Memory B cell (primary cell): ENCODE results near the gene ANKRD40.

Source experiments
- ATAC-seq: fragments of 150-1000 bp; cut with Tn5 transposase; 2 replicates; pipeline ENCODE4 v1.10.0; 2021; ENCODE audit warnings: low read depth, mild to moderate bottlenecking, moderate library complexity
- DNase-seq, 2 donors: peaks; one replicate each; pipeline ENCODE4 v3.0.0; 2022; ENCODE audit warnings: low spot score in 2 of 2
- H3K27ac Mint-ChIP-seq: one replicate; pipeline ENCODE4 v1.8.0; 2022; ENCODE audit warnings: mild to moderate bottlenecking, moderate library complexity, mixed read lengths
- H3K27me3 Mint-ChIP-seq: one replicate; pipeline ENCODE4 v1.8.0; 2022; ENCODE audit warnings: mixed read lengths
- H3K36me3 Mint-ChIP-seq: one replicate; pipeline ENCODE4 v1.8.0; 2022; ENCODE audit warnings: mild to moderate bottlenecking, mixed read lengths
- H3K4me1 Mint-ChIP-seq: one replicate; pipeline ENCODE4 v1.8.0; 2022; ENCODE audit warnings: mixed read lengths
- H3K4me3 Mint-ChIP-seq: one replicate; pipeline ENCODE4 v1.8.0; 2022; ENCODE audit warnings: mild to moderate bottlenecking, moderate library complexity, mixed read lengths
- H3K9me3 Mint-ChIP-seq: one replicate; pipeline ENCODE4 v1.8.0; 2022; ENCODE audit warnings: mixed read lengths

Gene ANKRD40

DNA sequence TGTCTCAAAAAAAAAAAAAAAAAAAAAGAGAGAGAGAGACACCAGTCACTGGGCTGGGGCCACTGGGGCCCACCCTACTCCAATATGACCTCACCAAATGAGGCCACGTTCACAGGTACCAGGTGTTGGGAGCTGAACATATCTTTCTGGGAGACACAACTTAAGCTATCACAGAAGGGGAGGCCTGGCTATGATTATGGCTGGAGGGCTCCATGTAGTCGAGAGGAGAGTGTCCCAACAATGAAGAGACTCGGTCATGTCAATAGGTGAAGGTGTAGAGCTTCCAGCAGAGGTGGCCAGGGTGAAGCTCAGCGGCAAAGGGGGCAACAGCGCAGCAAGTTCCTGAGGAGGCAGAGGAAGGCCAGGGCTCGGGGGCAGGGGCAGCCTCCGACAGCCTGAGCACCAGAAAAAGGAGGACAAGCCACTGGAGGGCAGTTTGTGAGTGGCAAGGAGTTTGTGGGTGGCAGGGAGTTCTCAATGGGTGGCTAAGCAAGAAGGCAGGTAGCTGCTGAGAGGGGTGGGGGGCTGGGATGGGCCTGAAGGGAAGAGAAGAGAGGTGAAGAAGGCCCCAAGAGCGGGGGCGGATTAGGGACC, 45.0 kb downstream of the ANKRD40 start:
- Mint-ChIP-seq H3K4me3 (no peak overlapping the region), H3K4me1 (no peaks in the 10 kb centered on the region), H3K9me3 (no peaks in the 10 kb centered on the region), H3K36me3 (no peaks in the 10 kb centered on the region), H3K27ac (no peak overlapping the region), H3K27me3 (peaks cover 21% of the 10 kb centered on the region)
- no peak for ATAC-seq
- DNase-seq: no peak

DNA sequence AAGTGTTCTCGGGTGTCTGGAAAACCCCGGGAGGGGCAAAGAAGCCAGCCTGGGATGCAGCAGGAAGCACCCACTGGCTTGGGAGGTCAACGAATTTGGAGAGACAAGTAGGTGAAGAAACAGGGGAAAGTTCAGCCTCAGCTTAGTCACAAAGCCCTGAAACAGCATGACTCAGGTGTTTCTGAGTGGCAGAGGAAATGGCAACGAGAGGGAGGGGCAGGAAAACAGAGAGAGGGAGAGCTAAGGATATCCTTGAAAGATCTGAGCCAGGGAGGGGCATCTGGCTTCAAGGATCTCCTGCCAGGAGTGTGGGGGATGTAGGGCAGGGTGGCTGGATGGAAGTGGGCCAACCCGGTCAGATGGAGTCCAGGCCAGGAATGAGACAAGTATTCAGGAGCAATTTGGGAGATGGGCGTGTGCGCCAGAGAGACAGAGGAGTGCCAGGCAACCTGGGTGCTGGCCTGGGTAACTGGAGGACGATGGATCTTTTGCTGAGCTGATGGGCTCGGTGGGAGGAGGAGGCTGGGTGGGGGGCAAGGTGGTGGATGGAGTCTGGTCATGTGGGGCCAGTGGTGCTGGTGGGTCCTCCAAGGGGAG, 45.8 kb downstream of the ANKRD40 start:
- Mint-ChIP-seq H3K27me3 (peaks cover 23% of the 10 kb centered on the region), H3K27ac (no peak overlapping the region), H3K4me1 (no peaks in the 10 kb centered on the region), H3K4me3 (no peak overlapping the region), H3K9me3 (no peaks in the 10 kb centered on the region), H3K36me3 (no peaks in the 10 kb centered on the region)
- ATAC-seq: no peak
- DNase-seq: no peak

DNA sequence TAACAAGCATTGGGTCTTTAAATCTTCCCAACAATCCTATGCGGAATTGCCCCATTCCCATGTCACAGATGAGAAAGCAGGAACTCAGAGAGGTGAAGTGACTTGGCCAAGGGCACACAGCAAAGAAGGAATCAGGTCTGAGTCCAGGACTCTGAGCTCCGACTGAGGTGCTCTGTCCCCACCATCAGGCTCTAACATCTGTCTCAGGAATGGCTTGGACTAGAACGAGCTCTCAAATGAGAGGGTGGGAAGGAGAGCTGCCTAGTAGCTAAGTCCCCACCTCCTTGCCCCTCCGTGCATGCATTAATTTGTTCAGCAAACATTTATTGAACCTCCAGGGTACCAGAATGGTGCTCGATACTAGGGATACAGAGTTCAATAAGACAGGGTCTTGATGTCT, 46.4 kb downstream of the ANKRD40 start:
- no peak overlapping the region for H3K4me3 Mint-ChIP-seq

DNA sequence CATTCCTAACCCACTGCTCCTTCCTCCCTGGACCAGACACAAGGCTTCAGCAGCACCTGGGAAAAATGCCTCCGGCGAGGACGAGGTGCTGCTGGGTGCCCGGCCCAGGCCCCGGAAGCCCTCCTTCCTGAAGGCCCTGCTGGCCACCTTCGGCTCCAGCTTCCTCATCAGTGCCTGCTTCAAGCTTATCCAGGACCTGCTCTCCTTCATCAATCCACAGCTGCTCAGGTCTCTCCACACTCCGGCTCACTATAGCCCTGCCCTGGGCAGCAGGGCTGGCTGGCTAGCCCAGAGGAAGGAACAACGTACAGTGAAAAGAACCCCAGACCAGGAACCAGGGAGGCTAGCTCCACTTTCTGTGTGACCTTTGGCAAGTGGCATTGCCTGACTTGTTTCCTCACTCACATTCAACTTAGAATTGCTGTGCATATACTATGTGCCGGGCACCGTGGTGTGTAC, 46.8 kb downstream of the ANKRD40 start:
- ATAC-seq (no peak), DNase-seq (no peak)
- H3K27ac Mint-ChIP-seq: no peak overlapping the region
- peaks cover 21% of the 10 kb centered on the region for H3K27me3 Mint-ChIP-seq
- no peak overlapping the region for H3K4me3 Mint-ChIP-seq
- H3K4me1 Mint-ChIP-seq: no peaks in the 10 kb centered on the region
- no peaks in the 10 kb centered on the region for H3K9me3 Mint-ChIP-seq
- H3K36me3 Mint-ChIP-seq: no peaks in the 10 kb centered on the region

More for the DNA sequence above, 46.4 kb downstream of the ANKRD40 start:
- ATAC-seq (no peak), DNase-seq (no peak)
- Mint-ChIP-seq H3K36me3 (no peaks in the 10 kb centered on the region), H3K27ac (no peak overlapping the region), H3K9me3 (no peaks in the 10 kb centered on the region), H3K27me3 (peaks cover 21% of the 10 kb centered on the region), H3K4me1 (no peaks in the 10 kb centered on the region)

DNA sequence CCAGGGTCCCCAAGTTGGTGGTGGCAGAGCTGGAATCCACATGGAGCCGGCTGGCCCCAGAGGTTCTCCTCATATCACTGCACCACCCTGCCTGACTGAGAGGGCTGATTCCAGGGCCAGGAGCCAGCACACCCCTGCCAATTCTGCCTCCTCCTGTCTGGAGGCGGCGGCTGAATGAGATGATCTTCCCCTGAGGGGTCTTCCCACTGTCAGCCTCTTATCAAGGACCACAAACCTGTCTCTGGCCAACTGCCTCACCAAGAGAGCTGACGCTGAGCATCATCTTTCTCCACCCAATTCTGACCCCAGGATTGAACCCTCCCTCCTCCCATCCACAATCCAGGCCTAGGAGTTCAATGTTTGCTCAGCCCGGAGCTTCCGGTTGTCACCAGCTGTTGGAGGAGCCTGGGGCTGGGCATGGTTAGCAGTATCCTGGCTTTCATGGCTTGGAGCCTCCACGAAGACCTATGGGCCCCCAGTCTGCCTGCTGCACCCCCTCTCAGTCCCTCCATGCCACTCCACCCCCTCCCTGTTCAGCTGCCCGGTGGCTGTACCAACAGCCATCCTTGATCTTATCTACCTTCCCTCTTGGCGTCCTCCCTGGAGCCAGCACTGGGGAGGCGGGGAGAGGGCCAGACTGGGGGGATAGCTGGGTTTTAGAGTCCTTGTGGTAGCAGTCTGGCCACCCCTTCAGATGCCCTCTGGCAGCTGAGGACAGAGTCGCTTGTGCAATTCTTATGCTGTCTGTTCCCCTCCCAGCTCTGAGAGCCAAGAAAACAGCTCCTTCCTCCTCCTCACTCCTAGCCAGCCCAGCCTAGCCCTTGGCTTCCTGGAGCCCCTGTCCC, 47.5 kb downstream of the ANKRD40 start:
- no peak for DNase-seq
- no peak for ATAC-seq
- H3K36me3 Mint-ChIP-seq: no peaks in the 10 kb centered on the region
- H3K9me3 Mint-ChIP-seq: no peaks in the 10 kb centered on the region
- H3K27ac Mint-ChIP-seq: no peak overlapping the region
- H3K4me1 Mint-ChIP-seq: no peaks in the 10 kb centered on the region
- H3K4me3 Mint-ChIP-seq: no peak overlapping the region
- peaks cover 21% of the 10 kb centered on the region for H3K27me3 Mint-ChIP-seq

DNA sequence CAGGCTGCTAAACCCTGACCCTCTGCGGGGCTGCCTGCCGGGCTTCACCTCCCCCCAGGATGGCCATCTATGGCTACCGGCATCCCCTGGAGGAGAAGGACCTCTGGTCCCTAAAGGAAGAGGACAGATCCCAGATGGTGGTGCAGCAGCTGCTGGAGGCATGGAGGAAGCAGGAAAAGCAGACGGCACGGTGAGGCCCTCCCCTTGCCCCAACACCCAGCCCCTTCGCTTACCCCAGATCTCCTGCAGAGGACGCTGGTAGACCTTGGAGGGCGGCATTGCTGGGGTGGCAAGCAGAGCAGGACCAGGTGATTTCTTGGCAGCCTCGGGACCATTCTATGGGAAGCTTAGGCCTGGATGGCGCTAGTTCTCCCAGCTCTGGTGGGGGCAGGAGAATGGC, 48.5 kb downstream of the ANKRD40 start:
- H3K4me1 Mint-ChIP-seq: no peaks in the 10 kb centered on the region
- H3K4me3 Mint-ChIP-seq: no peak overlapping the region
- H3K9me3 Mint-ChIP-seq: no peaks in the 10 kb centered on the region
- H3K27ac Mint-ChIP-seq: no peak overlapping the region
- peaks cover 24% of the 10 kb centered on the region for H3K27me3 Mint-ChIP-seq
- ATAC-seq (no peak), DNase-seq (no peak)
- no peaks in the 10 kb centered on the region for H3K36me3 Mint-ChIP-seq

DNA sequence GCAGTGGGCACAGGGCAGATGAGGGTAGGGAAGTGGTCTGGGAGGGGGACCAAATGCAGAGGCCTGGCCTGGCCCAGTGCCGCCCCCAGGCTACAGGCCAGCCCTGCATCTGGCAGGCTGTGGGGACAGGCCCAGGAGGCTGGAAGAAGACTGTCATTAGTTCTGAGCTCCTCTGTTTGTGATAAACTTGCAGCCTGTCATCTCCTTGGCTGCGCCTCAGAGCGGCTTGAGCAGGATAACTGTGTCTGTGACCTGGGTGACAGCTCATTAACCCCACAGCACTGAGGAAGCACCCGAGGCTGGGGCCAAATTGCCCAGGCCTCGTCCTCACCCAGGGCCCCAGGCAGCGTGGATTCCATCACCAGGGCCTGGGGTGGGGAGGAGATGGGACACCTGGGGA, 49.1 kb downstream of the ANKRD40 start:
- no peak for DNase-seq
- no peak overlapping the region for H3K27ac Mint-ChIP-seq
- peaks cover 24% of the 10 kb centered on the region for H3K27me3 Mint-ChIP-seq
- no peak for ATAC-seq
- no peak overlapping the region for H3K4me3 Mint-ChIP-seq
- no peaks in the 10 kb centered on the region for H3K4me1 Mint-ChIP-seq
- H3K36me3 Mint-ChIP-seq: no peaks in the 10 kb centered on the region
- no peaks in the 10 kb centered on the region for H3K9me3 Mint-ChIP-seq

DNA sequence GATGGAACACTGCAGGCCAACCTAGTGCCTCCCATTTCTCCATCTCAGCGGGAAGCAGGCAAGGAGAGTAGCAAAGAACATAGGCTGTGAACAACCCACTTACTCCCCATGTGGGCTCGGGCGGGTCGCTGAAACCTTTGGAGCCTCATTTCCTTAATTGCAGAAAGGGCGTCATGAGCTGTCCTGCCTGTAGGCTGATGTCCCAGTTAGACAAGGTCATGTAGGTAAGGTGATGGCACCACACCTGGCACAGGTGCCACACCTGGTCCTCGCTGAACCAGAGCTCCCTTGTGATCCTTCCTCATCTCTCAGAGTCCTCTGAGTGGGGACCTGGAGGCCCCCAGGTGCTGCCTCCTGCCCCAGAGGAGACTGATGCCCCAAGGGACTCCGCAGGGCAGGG, 50.1 kb downstream of the ANKRD40 start:
- ATAC-seq: no peak
- Mint-ChIP-seq H3K4me1 (no peaks in the 10 kb centered on the region), H3K27ac (no peak overlapping the region), H3K27me3 (peaks cover 18% of the 10 kb centered on the region), H3K36me3 (no peaks in the 10 kb centered on the region), H3K9me3 (no peaks in the 10 kb centered on the region), H3K4me3 (no peak overlapping the region)
- no peak for DNase-seq

DNA sequence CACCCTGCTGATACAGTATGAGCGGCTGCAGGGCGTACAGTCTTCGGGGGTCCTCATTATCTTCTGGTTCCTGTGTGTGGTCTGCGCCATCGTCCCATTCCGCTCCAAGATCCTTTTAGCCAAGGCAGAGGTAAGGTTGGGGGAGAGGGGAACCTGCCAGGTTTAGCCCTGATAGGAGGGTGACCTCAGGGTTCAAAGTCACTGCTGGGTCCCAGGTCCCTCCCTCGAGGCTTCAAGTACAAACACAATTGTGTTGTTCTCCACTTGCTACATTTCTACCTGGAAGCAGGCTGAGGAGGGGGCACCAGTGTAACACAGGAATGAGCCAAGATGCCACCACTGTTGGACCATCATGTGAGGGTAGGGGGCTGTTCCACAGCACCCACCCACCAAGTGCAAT, 50.7 kb downstream of the ANKRD40 start:
- no peaks in the 10 kb centered on the region for H3K4me1 Mint-ChIP-seq
- no peak overlapping the region for H3K4me3 Mint-ChIP-seq
- H3K36me3 Mint-ChIP-seq: no peaks in the 10 kb centered on the region
- peaks cover 18% of the 10 kb centered on the region for H3K27me3 Mint-ChIP-seq
- DNase-seq (no peak), ATAC-seq (no peak)
- H3K27ac Mint-ChIP-seq: no peak overlapping the region
- no peaks in the 10 kb centered on the region for H3K9me3 Mint-ChIP-seq

DNA sequence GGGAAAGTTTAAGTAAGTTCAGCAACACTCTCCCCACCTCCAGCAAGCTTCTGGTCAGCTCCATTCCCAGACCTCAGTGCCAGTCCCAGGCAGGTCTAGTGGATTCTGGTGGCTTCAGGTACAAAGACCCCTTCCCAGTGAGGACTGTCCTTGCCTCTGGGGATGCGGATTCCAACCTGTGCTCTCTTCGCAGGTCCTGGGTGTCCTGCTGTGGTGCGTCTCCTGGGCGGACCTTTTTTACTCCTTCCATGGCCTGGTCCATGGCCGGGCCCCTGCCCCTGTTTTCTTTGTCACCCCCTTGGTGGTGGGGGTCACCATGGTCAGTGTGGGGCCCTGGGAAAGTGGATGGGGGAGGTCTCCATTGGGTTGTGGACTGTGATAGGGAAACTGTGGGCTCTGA, 51.2 kb downstream of the ANKRD40 start:
- DNase-seq: no peak
- Mint-ChIP-seq H3K4me3 (no peak overlapping the region), H3K27me3 (peaks cover 13% of the 10 kb centered on the region), H3K27ac (no peak overlapping the region), H3K9me3 (no peaks in the 10 kb centered on the region), H3K36me3 (no peaks in the 10 kb centered on the region), H3K4me1 (no peaks in the 10 kb centered on the region)
- no peak for ATAC-seq

DNA sequence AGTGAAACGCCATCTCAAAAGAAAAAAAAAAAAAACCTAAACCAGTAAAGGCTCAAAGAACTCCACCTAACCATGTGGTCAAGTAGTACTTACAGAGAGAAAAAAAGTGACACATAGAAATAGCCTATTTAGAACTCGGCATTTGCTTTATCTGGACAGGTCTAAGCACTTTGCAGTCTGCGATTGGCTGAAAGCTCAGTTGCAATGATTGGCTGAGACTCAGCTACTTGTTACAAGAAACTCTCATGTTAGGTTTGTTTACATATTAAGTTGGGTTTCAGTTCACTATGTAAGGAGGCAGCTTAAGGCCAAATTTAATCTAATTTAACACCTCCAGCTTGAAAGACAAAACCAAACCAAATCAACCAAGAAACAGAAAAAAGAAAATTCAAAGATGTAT, 54.0 kb downstream of the ANKRD40 start:
- peaks cover 13% of the 10 kb centered on the region for H3K27me3 Mint-ChIP-seq
- H3K4me3 Mint-ChIP-seq: no peak overlapping the region
- H3K4me1 Mint-ChIP-seq: no peaks in the 10 kb centered on the region
- no peaks in the 10 kb centered on the region for H3K36me3 Mint-ChIP-seq
- ATAC-seq (no peak), DNase-seq (no peak)
- no peak overlapping the region for H3K27ac Mint-ChIP-seq
- H3K9me3 Mint-ChIP-seq: peaks cover 2% of the 10 kb centered on the region

DNA sequence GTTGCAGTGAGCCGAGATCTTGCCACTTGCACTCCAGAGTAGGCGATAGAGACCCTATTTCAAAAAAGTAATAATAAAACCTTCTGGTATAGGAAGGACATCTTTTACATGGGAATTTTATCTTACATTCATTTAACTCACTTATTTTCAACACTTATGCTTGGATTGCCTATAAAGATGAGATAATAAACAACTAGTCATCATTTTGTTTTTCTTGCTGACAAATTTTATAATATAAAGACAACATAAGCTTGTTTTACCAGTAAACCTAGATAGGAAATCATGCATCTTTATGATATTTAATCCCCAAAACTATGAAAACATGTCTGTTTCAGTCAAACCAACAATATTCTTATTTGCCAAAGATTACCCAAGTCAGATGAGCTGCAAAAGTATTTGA, 56.1 kb downstream of the ANKRD40 start:
- Mint-ChIP-seq H3K36me3 (no peaks in the 10 kb centered on the region), H3K27ac (no peak overlapping the region), H3K9me3 (peaks cover 2% of the 10 kb centered on the region), H3K4me3 (no peak overlapping the region), H3K4me1 (no peaks in the 10 kb centered on the region), H3K27me3 (peaks cover 11% of the 10 kb centered on the region)
- DNase-seq (no peak), ATAC-seq (no peak)

DNA sequence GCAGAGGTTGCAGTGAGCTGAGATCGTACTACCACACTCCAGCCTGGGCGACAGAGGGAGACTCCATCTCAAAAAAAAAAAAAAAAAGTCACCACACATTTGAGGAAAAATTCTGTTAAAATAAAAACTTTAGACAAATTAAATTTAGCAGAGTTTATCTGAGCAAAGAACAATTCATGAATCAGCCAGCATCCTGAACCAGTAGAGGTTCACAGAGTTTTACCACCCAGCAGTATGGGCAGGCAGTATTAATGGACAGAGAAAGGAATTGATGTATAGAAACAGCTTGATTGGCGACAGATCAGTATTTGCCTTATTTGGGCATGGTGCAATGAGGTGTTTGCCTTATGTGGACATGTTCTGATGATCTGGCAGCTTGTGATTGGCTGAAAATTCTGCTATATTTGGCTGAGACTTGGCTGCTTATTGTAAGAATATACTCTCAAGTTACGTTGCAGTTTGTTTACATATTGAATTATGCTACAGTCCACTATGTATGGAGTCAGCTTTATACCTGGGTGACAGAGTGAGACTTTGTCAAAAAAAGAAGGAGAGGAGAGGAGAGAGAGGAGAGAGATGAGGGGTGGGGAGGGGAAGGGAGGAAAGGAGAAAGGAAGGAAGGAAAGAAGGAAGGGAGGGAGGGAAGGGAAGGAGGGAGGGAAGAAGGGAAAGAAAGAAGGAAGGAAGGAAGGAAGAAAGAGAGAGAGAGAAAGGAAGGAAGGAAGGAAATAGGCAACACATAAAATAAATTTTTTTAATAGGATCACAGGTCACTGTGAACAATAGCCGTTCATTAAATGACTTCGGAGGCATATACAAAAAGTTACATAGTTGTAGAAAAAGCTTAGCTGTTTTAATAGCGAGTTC, 58.4 kb downstream of the ANKRD40 start:
- Mint-ChIP-seq H3K4me1 (no peaks in the 10 kb centered on the region), H3K9me3 (peaks cover 2% of the 10 kb centered on the region), H3K36me3 (no peaks in the 10 kb centered on the region), H3K27me3 (peaks cover 16% of the 10 kb centered on the region), H3K4me3 (no peak overlapping the region), H3K27ac (no peak overlapping the region)
- no peak for ATAC-seq
- DNase-seq: no peak

DNA sequence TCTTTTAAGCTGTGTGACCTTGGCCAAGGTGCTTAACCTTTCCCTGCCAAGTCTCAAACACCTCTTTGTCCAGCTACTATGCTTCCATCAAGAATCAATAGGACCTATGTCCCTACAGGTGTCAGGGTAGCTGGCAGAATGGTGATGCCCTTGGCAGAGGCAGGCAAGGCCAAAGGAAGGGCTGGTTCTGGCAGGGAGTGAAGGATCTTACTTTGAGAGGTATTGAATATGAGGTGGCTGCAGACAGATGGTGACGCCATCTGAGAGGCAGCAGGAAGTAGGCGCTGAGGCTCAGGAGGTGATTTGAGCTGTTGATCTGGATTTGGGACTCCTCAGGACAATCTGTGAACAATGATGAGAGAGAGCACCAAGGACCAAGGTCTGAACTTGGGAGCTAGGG, 60.5 kb downstream of the ANKRD40 start:
- H3K27ac Mint-ChIP-seq: no peak overlapping the region
- H3K9me3 Mint-ChIP-seq: peaks cover 2% of the 10 kb centered on the region
- no peaks in the 10 kb centered on the region for H3K4me1 Mint-ChIP-seq
- no peak for DNase-seq
- ATAC-seq: no peak
- H3K4me3 Mint-ChIP-seq: no peak overlapping the region
- H3K27me3 Mint-ChIP-seq: peaks cover 21% of the 10 kb centered on the region
- no peaks in the 10 kb centered on the region for H3K36me3 Mint-ChIP-seq
